ENCODE data around the gene CMTM7.

DNA sequence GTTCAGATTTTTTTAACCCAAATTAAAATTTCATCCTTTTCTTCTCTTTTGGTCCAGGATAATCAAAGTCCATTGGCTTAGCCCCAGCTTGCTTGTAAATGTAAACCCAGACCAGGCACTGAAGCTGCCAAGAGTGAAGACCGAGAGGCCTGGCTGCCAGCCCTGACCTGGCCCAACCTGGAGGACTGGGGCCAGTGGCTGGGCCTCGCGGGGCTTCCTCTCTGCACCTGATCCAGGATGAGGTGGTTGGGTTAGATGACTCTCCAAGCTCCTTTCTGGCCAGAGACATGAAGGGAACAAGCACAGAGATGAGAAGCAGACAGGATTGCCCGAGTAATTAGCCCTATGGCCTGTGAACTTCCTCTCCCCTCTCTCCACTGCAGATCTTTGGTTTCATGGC lies 60.4 kb downstream of the CMTM7 start:
- TF ChIP-seq YBX1 (IDR thresholded peaks at IDR 0.05) (no peak), POLR2AphosphoS5 (IDR thresholded peaks at IDR 0.05; ENCODE audit: low read length) (no peak), USF2 (IDR thresholded peaks at IDR 0.05; ENCODE audit: borderline replicate concordance, low read depth, low read length) (no peak), PKNOX1 (IDR thresholded peaks at IDR 0.05) (no peak), FOXK2 (IDR thresholded peaks at IDR 0.05) (no peak), EGR1 (IDR thresholded peaks at IDR 0.05; ENCODE audit: borderline replicate concordance in 1 of 2, low read depth in 2 of 2, low read length in 2 of 2) (no peak), SMAD1 (IDR thresholded peaks at IDR 0.05; ENCODE audit: low read depth, partially characterized antibody) (no peak), NBN (IDR thresholded peaks at IDR 0.05) (no peak)
- TF ChIP-seq, protein P1, sequence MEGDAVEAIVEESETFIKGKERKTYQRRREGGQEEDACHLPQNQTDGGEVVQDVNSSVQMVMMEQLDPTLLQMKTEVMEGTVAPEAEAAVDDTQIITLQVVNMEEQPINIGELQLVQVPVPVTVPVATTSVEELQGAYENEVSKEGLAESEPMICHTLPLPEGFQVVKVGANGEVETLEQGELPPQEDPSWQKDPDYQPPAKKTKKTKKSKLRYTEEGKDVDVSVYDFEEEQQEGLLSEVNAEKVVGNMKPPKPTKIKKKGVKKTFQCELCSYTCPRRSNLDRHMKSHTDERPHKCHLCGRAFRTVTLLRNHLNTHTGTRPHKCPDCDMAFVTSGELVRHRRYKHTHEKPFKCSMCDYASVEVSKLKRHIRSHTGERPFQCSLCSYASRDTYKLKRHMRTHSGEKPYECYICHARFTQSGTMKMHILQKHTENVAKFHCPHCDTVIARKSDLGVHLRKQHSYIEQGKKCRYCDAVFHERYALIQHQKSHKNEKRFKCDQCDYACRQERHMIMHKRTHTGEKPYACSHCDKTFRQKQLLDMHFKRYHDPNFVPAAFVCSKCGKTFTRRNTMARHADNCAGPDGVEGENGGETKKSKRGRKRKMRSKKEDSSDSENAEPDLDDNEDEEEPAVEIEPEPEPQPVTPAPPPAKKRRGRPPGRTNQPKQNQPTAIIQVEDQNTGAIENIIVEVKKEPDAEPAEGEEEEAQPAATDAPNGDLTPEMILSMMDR (IDR thresholded peaks at IDR 0.05 in 2 of 3, conservative IDR thresholded peaks at IDR 0.05 in 1 of 3; ENCODE audit: control insufficient read depth in 2 of 3, extremely low read depth in 1 of 3, insufficient read depth in 1 of 3, low read depth in 3 of 3, low read length in 3 of 3): no peak
